DOHH2 (cell line): Measurements from ENCODE around the gene SFRP5.

Source experiments
- H3F3A ChIP-seq: fragments of 200-600 bp; sonication (generic), shearing (Covaris generic); 2 replicates; pipeline ENCODE4 v1.6.0; 2016; ENCODE audit warnings: antibody characterized with exemption, mild to moderate bottlenecking; ENCODE audit not compliant: control insufficient read depth, insufficient read depth
- H3K27ac ChIP-seq: fragments of 200-600 bp; sonication (generic); 2 replicates; pipeline ENCODE4 v1.5.1; 2014; ENCODE audit warnings: low read depth, mild to moderate bottlenecking, low read length, moderate library complexity
- H3K27me3 ChIP-seq: fragments of 200-600 bp; sonication (generic); 2 replicates; pipeline ENCODE4 v1.6.1; 2014; ENCODE audit warnings: mild to moderate bottlenecking, low read length, mixed read lengths; ENCODE audit not compliant: control insufficient read depth
- H3K36me3 ChIP-seq: fragments of 200-600 bp; sonication (generic); 2 replicates; pipeline ENCODE4 v1.6.1; 2014; ENCODE audit warnings: mild to moderate bottlenecking, low read length, moderate library complexity, mixed read lengths; ENCODE audit not compliant: control insufficient read depth
- H3K4me1 ChIP-seq: fragments of 200-600 bp; sonication (generic); 2 replicates; pipeline ENCODE4 v1.6.1; 2014; ENCODE audit warnings: mild to moderate bottlenecking, low read length, mixed read lengths; ENCODE audit not compliant: control insufficient read depth
- H3K4me2 ChIP-seq: fragments of 200-600 bp; sonication (generic); 2 replicates; pipeline ENCODE4 v1.6.0; 2014; ENCODE audit warnings: mild to moderate bottlenecking, low read length, moderate library complexity
- H3K4me3 ChIP-seq: fragments of 200-600 bp; sonication (generic); 2 replicates; pipeline ENCODE4 v1.5.1; 2014; ENCODE audit warnings: mild to moderate bottlenecking, low read length, mixed read lengths
- H3K79me2 ChIP-seq: fragments of 200-600 bp; sonication (generic); 2 replicates; pipeline ENCODE4 v1.6.1; 2014; ENCODE audit warnings: mild to moderate bottlenecking, low read length, mixed read lengths; ENCODE audit not compliant: control insufficient read depth
- H3K9me2 ChIP-seq: fragments of 200-600 bp; sonication (generic); replicated peaks from 2 replicates; pipeline ENCODE4 v1.6.1; 2014; ENCODE audit warnings: mild to moderate bottlenecking, low read length, mixed read lengths; ENCODE audit not compliant: control insufficient read depth
- H3K9me3 ChIP-seq: fragments of 200-600 bp; sonication (generic); 2 replicates; pipeline ENCODE4 v1.6.1; 2014; ENCODE audit warnings: antibody characterized with exemption, low read length, mixed read lengths; ENCODE audit not compliant: control insufficient read depth, insufficient read depth
- H4K20me1 ChIP-seq: fragments of 200-600 bp; sonication (generic); 2 replicates; pipeline ENCODE4 v1.6.0; 2014; ENCODE audit warnings: low read depth, mild to moderate bottlenecking, antibody characterized with exemption, low read length, moderate library complexity; ENCODE audit not compliant: control insufficient read depth, insufficient read depth
- CTCF ChIP-seq: fragments of 200-600 bp; sonication (generic); IDR thresholded peaks from one replicate; pipeline ENCODE4 v1.5.1; 2014; ENCODE audit warnings: antibody characterized with exemption, mild to moderate bottlenecking, low read depth, low read length; ENCODE audit not compliant: poor library complexity, severe bottlenecking
- EZH2phosphoT487 ChIP-seq: fragments of 200-600 bp; sonication (generic); IDR thresholded peaks from 2 replicates; pipeline ENCODE4 v1.6.1; 2017; ENCODE audit warnings: borderline replicate concordance, mild to moderate bottlenecking, antibody characterized with exemption, low read length, moderate library complexity, mixed read lengths

SFRP5 gene

GRCh38 chr10:97763947-97764346 is 7.9 kb downstream of the SFRP5 start:
- H3K27me3 ChIP-seq, result no peaks in the 10 kb centered on the region
- no peaks in the 10 kb centered on the region for H3K9me3 ChIP-seq
- no peaks in the 10 kb centered on the region; the same call in 1 of the 2 replicates for H3F3A ChIP-seq
- H3K4me1 ChIP-seq, result peaks cover 24% of the 10 kb centered on the region
- H3K36me3 ChIP-seq, result peaks cover 33% of the 10 kb centered on the region
- TF ChIP-seq CTCF, result no peak
- TF ChIP-seq EZH2phosphoT487, result no peak
- H3K79me2 ChIP-seq, result no peaks in the 10 kb centered on the region
- H3K4me3 ChIP-seq, result peak overlapping the region; percentile 23; the same call in 1 of the 2 replicates
- no peaks in the 10 kb centered on the region for H4K20me1 ChIP-seq
- peak overlapping the region; percentile 49 for H3K27ac ChIP-seq
- peak overlapping the region; percentile 54 for H3K4me2 ChIP-seq
- H3K9me2 ChIP-seq, result no peaks in the 10 kb centered on the region

- Histone ChIP-seq H3K4me2 (no peak overlapping the region), H4K20me1 (no peaks in the 10 kb centered on the region), H3K4me3 (no peak overlapping the region), H3K79me2 (no peaks in the 10 kb centered on the region), H3K27me3 (no peaks in the 10 kb centered on the region), H3K27ac (no peak overlapping the region), H3K9me2 (no peaks in the 10 kb centered on the region), H3K36me3 (peaks cover 34% of the 10 kb centered on the region), H3K9me3 (no peaks in the 10 kb centered on the region), H3F3A (no peaks in the 10 kb centered on the region; the same call in 1 of the 2 replicates), H3K4me1 (peaks cover 24% of the 10 kb centered on the region)
- TF ChIP-seq CTCF (no peak), EZH2phosphoT487 (no peak)
Observed at GRCh38 chr10:97763411-97763810, 8.4 kb downstream of the SFRP5 start.

- Histone ChIP-seq H3K9me3 (no peaks in the 10 kb centered on the region), H3K4me1 (peaks cover 24% of the 10 kb centered on the region), H3F3A (no peaks in the 10 kb centered on the region; the same call in 1 of the 2 replicates), H3K4me3 (no peak overlapping the region), H3K27me3 (no peaks in the 10 kb centered on the region), H3K4me2 (no peak overlapping the region), H4K20me1 (no peaks in the 10 kb centered on the region), H3K79me2 (no peaks in the 10 kb centered on the region), H3K36me3 (peaks cover 34% of the 10 kb centered on the region), H3K27ac (no peak overlapping the region), H3K9me2 (no peaks in the 10 kb centered on the region)
- TF ChIP-seq CTCF, result no peak
- no peak for TF ChIP-seq EZH2phosphoT487
Observed at GRCh38 chr10:97762816-97763215, 9.0 kb downstream of the SFRP5 start.

- H4K20me1 ChIP-seq, result no peaks in the 10 kb centered on the region
- H3K27me3 ChIP-seq, result no peaks in the 10 kb centered on the region
- H3K36me3 ChIP-seq, result peaks cover 41% of the 10 kb centered on the region
- H3K4me2 ChIP-seq, result no peak overlapping the region
- no peak for TF ChIP-seq CTCF
- TF ChIP-seq EZH2phosphoT487, result no peak
- H3K79me2 ChIP-seq, result no peaks in the 10 kb centered on the region
- H3K27ac ChIP-seq, result no peak overlapping the region
- no peaks in the 10 kb centered on the region for H3K9me3 ChIP-seq
- no peaks in the 10 kb centered on the region; the same call in 1 of the 2 replicates for H3F3A ChIP-seq
- H3K4me3 ChIP-seq, result no peak overlapping the region
- peaks cover 24% of the 10 kb centered on the region for H3K4me1 ChIP-seq
- no peaks in the 10 kb centered on the region for H3K9me2 ChIP-seq
Observed at GRCh38 chr10:97762056-97762455, 9.7 kb downstream of the SFRP5 start.
